ENCODE data around the gene ATF6B.
"Not testable (repeated sequence)": the region's sequence is repeated elsewhere in the genome, so short reads cannot be mapped to it uniquely, and the experiment has no call there.

ATF6B gene

GRCh38 chr6:32153564-32154513 lies 25.8 kb upstream of the ATF6B start, which contains the start of gene PPT2:
PPT2 (plus strand) TSS chr6:32154141; CDS start chr6:32154595, 454 bp downstream.
- peak; percentile 29 to 84 (median 56) for DNase-seq

- no peak for DNase-seq
Measured at GRCh38 chr6:32152769-32153563, 24.9 kb upstream of the ATF6B start.

- DNase-seq = no peak
Measured at GRCh38 chr6:32151863-32152768, 24.1 kb upstream of the ATF6B start, which contains the start of gene PRRT1. PRRT1 (minus strand) TSS chr6:32151939; CDS start chr6:32151827, 112 bp downstream.

GRCh38 chr6:32151181-32151862 lies 23.3 kb upstream of the ATF6B start:
- DNase-seq = no peak

- DNase-seq = no peak
Measured at GRCh38 chr6:32149932-32150870, 22.2 kb upstream of the ATF6B start.

GRCh38 chr6:32149092-32149755 lies 21.2 kb upstream of the ATF6B start:
- DNase-seq = no peak

GRCh38 chr6:32148289-32149091 lies 20.4 kb upstream of the ATF6B start:
- peak; percentile 27 to 67 (median 47) for DNase-seq

- DNase-seq = no peak
Measured at GRCh38 chr6:32147401-32148132, 19.5 kb upstream of the ATF6B start.

- no peak for DNase-seq
Measured at GRCh38 chr6:32146687-32147086, 18.6 kb upstream of the ATF6B start.

- DNase-seq = no peak
Measured at GRCh38 chr6:32146287-32146686, 18.2 kb upstream of the ATF6B start.

GRCh38 chr6:32144238-32144637 lies 16.2 kb upstream of the ATF6B start:
- not testable (repeated sequence) for DNase-seq

GRCh38 chr6:32140420-32141046 lies 12.5 kb upstream of the ATF6B start:
- DNase-seq = no peak

GRCh38 chr6:32139590-32139989 lies 11.5 kb upstream of the ATF6B start:
- no peak for DNase-seq

- DNase-seq = no peak
Measured at GRCh38 chr6:32137454-32137853, 9.4 kb upstream of the ATF6B start.

- no peak for DNase-seq
Measured at GRCh38 chr6:32133786-32134185, 5.7 kb upstream of the ATF6B start.

GRCh38 chr6:32132110-32132509 lies 4.1 kb upstream of the ATF6B start:
- DNase-seq = no peak

GRCh38 chr6:32131439-32131948 lies 3.4 kb upstream of the ATF6B start:
- DNase-seq = no peak
